GM19193 (cell line): Measurements from ENCODE around the gene NID1.

Experiments used
- POLR2A ChIP-seq: IDR thresholded peaks from 4 replicates; pipeline ENCODE4 v1.6.1; 2011; ENCODE audit not compliant: insufficient read depth, insufficient read length; ENCODE audit errors: extremely low read depth

The NID1 gene

GRCh38 chr1:235933017-235933765 lies 131.7 kb downstream of the NID1 start:
- no peak for TF ChIP-seq POLR2A

DNA sequence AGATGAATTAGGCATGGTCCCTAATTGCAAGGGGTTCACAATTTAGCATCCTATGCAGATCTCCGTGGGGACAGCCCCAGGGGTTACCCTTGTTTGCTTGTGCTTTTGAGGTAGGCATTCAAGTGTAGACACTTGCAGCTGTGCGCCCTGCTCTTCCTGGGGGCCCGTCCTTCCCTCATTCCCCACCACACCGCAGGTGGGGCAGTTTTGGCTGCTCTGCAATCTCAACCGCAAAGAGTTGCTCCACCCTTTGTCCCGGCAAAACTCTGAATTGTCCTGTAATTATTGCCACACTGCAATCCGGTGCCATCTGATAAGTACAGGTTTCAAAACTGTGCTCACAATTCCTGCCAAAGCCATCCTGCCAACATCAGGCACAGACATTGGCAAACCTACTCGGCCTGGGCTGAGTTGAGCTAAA lies 132.8 kb downstream of the NID1 start:
- TF ChIP-seq POLR2A = no peak

- no peak for TF ChIP-seq POLR2A
Measured at GRCh38 chr1:235931171-235931738, 133.6 kb downstream of the NID1 start.

GRCh38 chr1:235930543-235930942 lies 134.3 kb downstream of the NID1 start:
- TF ChIP-seq POLR2A = no peak

GRCh38 chr1:235929216-235929615 lies 135.7 kb downstream of the NID1 start:
- no peak for TF ChIP-seq POLR2A

GRCh38 chr1:235928197-235928596 lies 136.7 kb downstream of the NID1 start:
- TF ChIP-seq POLR2A = no peak
